H1 (cell line): ENCODE measurements around the gene PSMB5. TPM values are rescaled to one million over a fixed set of nuclear protein-coding genes. Genes with fewer than 3 reads are reported as not detected.

Source experiments
- CTCF ChIA-PET: fragments of 300-600 bp; sonication (Branson Sonifier 250); formaldehyde crosslinking; loops from one replicate; lab custom pipeline; 2021; ENCODE audit not compliant: partially characterized antibody; lab: Charles Lee
- POLR2A ChIA-PET: fragments of 300-600 bp; sonication (Branson Sonifier 250); formaldehyde crosslinking; loops from one replicate; lab custom pipeline; 2021; ENCODE audit warnings: inconsistent platforms; ENCODE audit not compliant: partially characterized antibody; lab: Charles Lee
- DNase-seq, 2 experiments: peaks; one replicate each; pipeline versions ENCODE4 v3.0.0 to v3.0.0-alpha.2; 2010 to 2022; ENCODE audit warnings: low spot score in 2 of 2, low read depth in 1 of 2, mixed read lengths in 1 of 2
- FAIRE-seq: peaks from 2 replicates; lab custom pipeline; 2011; peaks lifted over from hg19 to GRCh38; lab: Jason Lieb, UNC
- H2AFZ ChIP-seq: 2 replicates; pipeline ENCODE4 v1.8.1; 2012; ENCODE audit warnings: low read length, inconsistent platforms
- H2AK5ac ChIP-seq: 2 replicates; pipeline ENCODE4 v1.6.1; 2013; ENCODE audit warnings: low read depth, low read length
- H2BK120ac ChIP-seq: replicated peaks from 2 replicates; pipeline ENCODE3; 2013; ENCODE audit warnings: low read depth, low read length, inconsistent platforms
- H2BK12ac ChIP-seq: 2 replicates; pipeline ENCODE4 v1.6.1; 2013; ENCODE audit warnings: low read depth, low read length
- H2BK15ac ChIP-seq: 2 replicates; pipeline ENCODE4 v1.6.1; 2013; ENCODE audit warnings: low read length
- H2BK20ac ChIP-seq: 2 replicates; pipeline ENCODE4 v1.6.1; 2013; ENCODE audit warnings: low read length
- H2BK5ac ChIP-seq: 2 replicates; pipeline ENCODE4 v1.6.1; 2013; ENCODE audit warnings: low read depth, low read length
- H3K14ac ChIP-seq: 2 replicates; pipeline ENCODE4 v1.6.1; 2013; ENCODE audit warnings: inconsistent platforms; ENCODE audit not compliant: insufficient read length
- H3K18ac ChIP-seq: 2 replicates; pipeline ENCODE4 v1.6.1; 2013; ENCODE audit warnings: low read length; ENCODE audit errors: extremely low read depth
- H3K23ac ChIP-seq: 2 replicates; pipeline ENCODE4 v1.6.1; 2013; ENCODE audit warnings: inconsistent platforms; ENCODE audit not compliant: insufficient read length
- H3K23me2 ChIP-seq: 2 replicates; pipeline ENCODE4 v1.6.1; 2013; ENCODE audit warnings: low read depth, low read length
- H3K27ac ChIP-seq: 2 replicates; pipeline ENCODE4 v1.6.1; 2011; ENCODE audit warnings: low read depth, low read length, inconsistent platforms
- H3K27me3 ChIP-seq, 4 experiments: replicated peaks in 1 of 4; 1 replicate in 1 of 4; 2 replicates in 3 of 4; pipeline versions ENCODE4 v1.6.1 to v1.8.1; 2011 to 2013; ENCODE audit warnings: low read length in 3 of 4, mild to moderate bottlenecking in 3 of 4, inconsistent platforms in 2 of 4, mixed read lengths in 2 of 4, moderate library complexity in 1 of 4; ENCODE audit not compliant: control insufficient read depth in 3 of 4, insufficient read depth in 3 of 4; ENCODE audit errors: extremely low read depth in 1 of 4
- H3K36me3 ChIP-seq, 4 experiments: 2 replicates each; pipeline versions ENCODE4 v1.6.1 to v1.8.1; 2011 to 2013; ENCODE audit warnings: mild to moderate bottlenecking in 4 of 4, low read length in 3 of 4, moderate library complexity in 2 of 4, control low read depth in 1 of 4, inconsistent platforms in 1 of 4; ENCODE audit not compliant: insufficient read depth in 4 of 4, control insufficient read depth in 2 of 4
- H3K4ac ChIP-seq: replicated peaks from 2 replicates; pipeline ENCODE3; 2013; ENCODE audit warnings: low read length, low read depth, mixed read lengths, inconsistent platforms; ENCODE audit not compliant: insufficient read length
- H3K4me1 ChIP-seq, 4 experiments: replicated peaks in 1 of 4; 1 replicate in 1 of 4; 2 replicates in 3 of 4; pipeline versions ENCODE4 v1.6.1 to v1.8.1; 2011 to 2013; ENCODE audit warnings: low read length in 3 of 4, inconsistent platforms in 2 of 4, mixed read lengths in 1 of 4; ENCODE audit not compliant: insufficient read depth in 4 of 4, control insufficient read depth in 3 of 4
- H3K4me2 ChIP-seq, 2 experiments: 2 replicates each; pipeline versions ENCODE4 v1.6.1 to v1.8.1; 2011 to 2013; ENCODE audit warnings: low read depth in 2 of 2, low read length in 2 of 2, control low read depth in 1 of 2, inconsistent platforms in 1 of 2, mild to moderate bottlenecking in 1 of 2; ENCODE audit not compliant: insufficient read depth in 1 of 2
- H3K4me3 ChIP-seq, 4 experiments: fragments of 200-600, 300-600 bp in 1 of 4; sonication (generic), shearing (Covaris generic), sonication (Bioruptor Twin) in 1 of 4; 2 replicates each; pipeline versions ENCODE4 v1.5.1 to v1.8.1; 2011 to 2016; ENCODE audit warnings: low read length in 4 of 4, low read depth in 3 of 4, control low read depth in 2 of 4, inconsistent platforms in 2 of 4, mild to moderate bottlenecking in 2 of 4, mixed read lengths in 1 of 4, moderate library complexity in 1 of 4; ENCODE audit not compliant: insufficient read depth in 2 of 4; ENCODE audit errors: extremely low read depth in 1 of 4
- H3K56ac ChIP-seq: replicated peaks from 2 replicates; pipeline ENCODE3; 2013; ENCODE audit warnings: low read depth, mild to moderate bottlenecking, mixed read lengths, low read length, inconsistent platforms; ENCODE audit not compliant: insufficient read length
- H3K79me1 ChIP-seq: 2 replicates; pipeline ENCODE4 v1.6.1; 2013; ENCODE audit warnings: low read depth, low read length, control low read depth
- H3K79me2 ChIP-seq, 2 experiments: 2 replicates each; pipeline versions ENCODE4 v1.6.1 to v1.8.1; 2012 to 2013; ENCODE audit warnings: low read length in 2 of 2, mild to moderate bottlenecking in 2 of 2, inconsistent platforms in 1 of 2; ENCODE audit not compliant: insufficient read depth in 2 of 2, control insufficient read depth in 1 of 2
- H3K9ac ChIP-seq, 4 experiments: replicated peaks in 1 of 4; 1 replicate in 1 of 4; 2 replicates in 3 of 4; pipeline versions ENCODE4 v1.6.1 to v1.8.1; 2011 to 2013; ENCODE audit warnings: low read depth in 3 of 4, low read length in 3 of 4, control low read depth in 2 of 4, mild to moderate bottlenecking in 2 of 4, moderate library complexity in 2 of 4, inconsistent platforms in 1 of 4; ENCODE audit errors: extremely low read depth in 1 of 4
- H3K9me3 ChIP-seq, 2 experiments: 2 replicates each; pipeline versions ENCODE4 v1.6.1 to v1.8.1; 2012 to 2013; ENCODE audit warnings: mild to moderate bottlenecking in 2 of 2, moderate library complexity in 2 of 2, control low read depth in 1 of 2, inconsistent platforms in 1 of 2, low read depth in 1 of 2, low read length in 1 of 2, mixed read lengths in 1 of 2; ENCODE audit not compliant: insufficient read depth in 2 of 2
- H4K20me1 ChIP-seq, 2 experiments: replicated peaks in 1 of 2; 2 replicates each; pipeline versions ENCODE3 to v1.8.1; 2011 to 2013; ENCODE audit warnings: inconsistent platforms in 2 of 2, low read length in 2 of 2, mild to moderate bottlenecking in 1 of 2; ENCODE audit not compliant: insufficient read depth in 2 of 2, control insufficient read depth in 1 of 2
- H4K5ac ChIP-seq: 2 replicates; pipeline ENCODE4 v1.6.1; 2013; ENCODE audit warnings: low read length, low read depth, mixed read lengths, inconsistent platforms; ENCODE audit not compliant: insufficient read length
- H4K8ac ChIP-seq: 2 replicates; pipeline ENCODE4 v1.8.0; 2013; ENCODE audit warnings: mild to moderate bottlenecking, moderate library complexity, low read length, inconsistent platforms; ENCODE audit not compliant: insufficient read depth; ENCODE audit errors: extremely low read depth
- H4K91ac ChIP-seq: replicated peaks from 2 replicates; pipeline ENCODE3; 2013; ENCODE audit warnings: low read length, mixed read lengths, inconsistent platforms; ENCODE audit not compliant: insufficient read length
- ATF3 ChIP-seq: IDR thresholded peaks from 2 replicates; pipeline ENCODE4 v1.6.1; 2011; ENCODE audit warnings: low read depth, mild to moderate bottlenecking, low read length; ENCODE audit not compliant: insufficient read depth
- BRCA1 ChIP-seq: IDR thresholded peaks from 2 replicates; pipeline ENCODE4 v1.6.1; 2012; ENCODE audit warnings: low read depth, low read length, improper control_type of control experiment
- JUND ChIP-seq: IDR thresholded peaks from 2 replicates; pipeline ENCODE4 v1.6.1; 2011; ENCODE audit warnings: mild to moderate bottlenecking, improper control_type of control experiment, low read length
- NANOG ChIP-seq: IDR thresholded peaks from 2 replicates; pipeline ENCODE4 v1.6.1; 2011; ENCODE audit warnings: low read length, low read depth, mild to moderate bottlenecking, inconsistent platforms; ENCODE audit not compliant: insufficient read depth, poor library complexity, severe bottlenecking
- NRF1 ChIP-seq: IDR thresholded peaks from 2 replicates; pipeline ENCODE4 v1.6.1; 2011; ENCODE audit warnings: mild to moderate bottlenecking, low read depth, low read length, improper control_type of control experiment
- PHF8 ChIP-seq: fragments of 200-600 bp; sonication (generic); conservative IDR thresholded peaks from 2 replicates; pipeline ENCODE4 v1.7.1; 2012; ENCODE audit warnings: low read depth, mild to moderate bottlenecking, inconsistent platforms, low read length, moderate library complexity
- POU5F1 ChIP-seq: IDR thresholded peaks from 2 replicates; pipeline ENCODE4 v1.6.1; 2011; ENCODE audit warnings: low read depth, mild to moderate bottlenecking, low read length, moderate library complexity
- SIN3A ChIP-seq, 2 experiments: IDR thresholded peaks in 1 of 2; conservative IDR thresholded peaks in 1 of 2; 2 replicates each; pipeline ENCODE4 v1.6.1; 2011 to 2012; ENCODE audit warnings: low read length in 2 of 2, improper control_type of control experiment in 1 of 2, low read depth in 1 of 2, mild to moderate bottlenecking in 1 of 2
- SP2 ChIP-seq: IDR thresholded peaks from 2 replicates; pipeline ENCODE4 v1.6.1; 2012; ENCODE audit warnings: mild to moderate bottlenecking, low read length, inconsistent platforms
- SP4 ChIP-seq: IDR thresholded peaks from 2 replicates; pipeline ENCODE4 v1.6.1; 2012; ENCODE audit warnings: low read length, inconsistent platforms
- WGBS, 2 experiments: shearing (Covaris generic) in 1 of 2; methylation state at CpG; one replicate each; pipeline versions ENCODE4 v1.1.6 to v1.1.7; 2013 to 2015; ENCODE audit warnings: low lambda C conversion rate in 2 of 2, mixed read lengths in 2 of 2, inconsistent platforms in 1 of 2, low coverage in 1 of 2, missing lambda C conversion rate in 1 of 2; ENCODE audit not compliant: insufficient replicate concordance in 2 of 2, insufficient coverage in 1 of 2, insufficient read length in 1 of 2; ENCODE audit errors: extremely low coverage in 1 of 2, missing lambda C conversion rate in 1 of 2; 5-methylcytosine and 5-hydroxymethylcytosine counted together
- polyA plus RNA-seq, 7 experiments: library from polyadenylated mRNA; depleted of rRNA in 3 of 7; stranded (reverse) in 5 of 7; unstranded in 2 of 7; fragments of >200 nt in 5 of 7; fragments of 200-250 nt in 2 of 7; gene quantifications; 1 replicate in 5 of 7; 2 replicates in 1 of 7; 4 replicates in 1 of 7; pipeline versions ENCODE4 v1.2.1 to v1.2.3, GENCODE V29; 2011 to 2013; ENCODE audit warnings: missing spikeins in 2 of 7, mixed read lengths in 2 of 7
- total RNA-seq: library from RNA; stranded (reverse); fragmentation: NEBNext Ultra II Directional; extraction: Animal tissue kit (Norgen Biotek cat#: 25700); gene quantifications from 2 replicates; pipeline ENCODE4 v1.2.1, GENCODE V29; 2021
- TF ChIP-seq, protein P1 (sequence below): IDR thresholded peaks from 2 replicates; pipeline ENCODE4 v1.6.1; 2012; ENCODE audit warnings: inconsistent platforms

Gene PSMB5
- total and polyA plus RNA-seq, 2 of the 8 experiments (the other 6 are each of a cell fraction or from before 2014, with no cell fraction given) = 254 to 510 TPM

- FAIRE-seq (peak; percentile 82), DNase-seq (peak in 1 of 2 experiments; percentile 95)
- Histone ChIP-seq H3K9me3 (peaks cover 2 to 4% of the 10 kb centered on the region in 2 experiments; a peak in 1 of 4 replicates), H3K9ac (no peak overlapping the region), H2AFZ (no peak overlapping the region), H3K79me2 (peaks cover 0 to 7% of the 10 kb centered on the region in 2 experiments; a peak in 1 of 4 replicates), H3K4ac (no peak overlapping the region), H2AK5ac (no peak overlapping the region), H4K8ac (no peak overlapping the region), H2BK5ac (no peak overlapping the region), H3K4me1 (no peaks in the 10 kb centered on the region), H3K27ac (no peak overlapping the region), H4K91ac (no peak overlapping the region), H3K14ac (no peak overlapping the region), H3K23me2 (peaks cover 9% of the 10 kb centered on the region), H4K5ac (no peak overlapping the region), H2BK20ac (no peak overlapping the region), H2BK120ac (no peak overlapping the region), H4K20me1 (no peaks in the 10 kb centered on the region), H3K27me3 (peaks cover 0 to 2% (median under 1%) of the 10 kb centered on the region in 4 experiments; a peak in 1 of 7 replicates), H2BK15ac (no peak overlapping the region), H3K36me3 (peaks cover 0 to 6% (median 0%) of the 10 kb centered on the region in 4 experiments; a peak in 1 of 8 replicates), H3K4me3 (no peak overlapping the region), H3K23ac (no peak overlapping the region), H3K4me2 (no peak overlapping the region), H3K56ac (no peak overlapping the region), H3K18ac (no peak overlapping the region), H2BK12ac (no peak overlapping the region), H3K79me1 (no peaks in the 10 kb centered on the region)
- WGBS, 2 experiments = 23% methylated on average over 5 of the region's 5 CpGs; no CpG with 5 or more reads in 1 of the 2 experiments
- ChIA-PET POLR2A (interaction anchor here (0.6 to 13.2 kb wide), 21 partner anchors 9 to 85 kb away, joined by 3 to 133 read pairs (median 4); partner anchors contain the start of genes HAUS4 and PSMB5), CTCF (interaction anchor here (0.7 to 23.0 kb wide), 37 partner anchors 8 to 430 kb away, joined by 3 to 785 read pairs (median 7); partner anchors contain the start of genes CDH24, HAUS4, PRMT5 and PSMB11)
- TF ChIP-seq SP2 (no peak), BRCA1 (no peak), NANOG (no peak), POU5F1 (no peak), NRF1 (no peak), ATF3 (no peak), PHF8 (no peak), JUND (0 out of 2 replicates have a peak, but pooled peaks have one; percentile 10), SIN3A (conservative IDR thresholded peaks at IDR 0.05 in 1 of 2, IDR thresholded peaks at IDR 0.05 in 1 of 2; ENCODE audit: low read depth in 1 of 2, low read length in 2 of 2) (no peak), SP4 (no peak)
- TF ChIP-seq, protein P1, sequence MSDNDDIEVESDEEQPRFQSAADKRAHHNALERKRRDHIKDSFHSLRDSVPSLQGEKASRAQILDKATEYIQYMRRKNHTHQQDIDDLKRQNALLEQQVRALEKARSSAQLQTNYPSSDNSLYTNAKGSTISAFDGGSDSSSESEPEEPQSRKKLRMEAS = 0 out of 2 replicates have a peak, but pooled peaks have one; percentile 13
Observed at GRCh38 chr14:22986508-22987054, 48.1 kb downstream of the PSMB5 start.
